Smooth muscle cell (in vitro differentiated cells): ENCODE measurements around the gene CADPS. TPM values are rescaled to one million over a fixed set of nuclear protein-coding genes. Genes with fewer than 3 reads are reported as not detected.
A peak's percentile ranks its signal among the peaks of the same experiment; 100 is the strongest.

ENCODE experiments used
- DNase-seq: peaks from one replicate; lab custom pipeline; 2025; ENCODE audit not compliant: unreplicated experiment; lab: John Stamatoyannopoulos, UW
- H2AFZ ChIP-seq: fragments of 200-600 bp; sonication (generic); 2 replicates; pipeline ENCODE4 v1.6.0; 2016; ENCODE audit warnings: antibody characterized with exemption, low read depth, mild to moderate bottlenecking
- H3F3A ChIP-seq: fragments of 200-600 bp; sonication (generic); 2 replicates; pipeline ENCODE4 v1.6.0; 2017; ENCODE audit warnings: antibody characterized with exemption, low read depth
- H3K27ac ChIP-seq: fragments of 200-600 bp; sonication (generic); 2 replicates; pipeline ENCODE4 v1.5.1; 2016; ENCODE audit warnings: low read depth, mild to moderate bottlenecking
- H3K27me3 ChIP-seq: fragments of 200-600 bp; sonication (generic); 2 replicates; pipeline ENCODE4 v1.6.1; 2016; ENCODE audit warnings: low read depth, mild to moderate bottlenecking
- H3K36me3 ChIP-seq: fragments of 200-600 bp; sonication (generic); 2 replicates; pipeline ENCODE4 v1.5.1; 2016; ENCODE audit warnings: low read depth
- H3K4me1 ChIP-seq: fragments of 200-600 bp; sonication (generic); 2 replicates; pipeline ENCODE4 v1.5.1; 2016; ENCODE audit warnings: low read depth
- H3K4me2 ChIP-seq: fragments of 200-600 bp; sonication (generic); 2 replicates; pipeline ENCODE4 v1.6.0; 2016; ENCODE audit warnings: mild to moderate bottlenecking
- H3K4me3 ChIP-seq: fragments of 200-600 bp; sonication (generic); 2 replicates; pipeline ENCODE4 v1.5.1; 2016; ENCODE audit warnings: mild to moderate bottlenecking
- H3K79me2 ChIP-seq: fragments of 200-600 bp; sonication (generic); 2 replicates; pipeline ENCODE4 v1.6.0; 2016; ENCODE audit warnings: low read depth, mild to moderate bottlenecking
- H3K9ac ChIP-seq: fragments of 200-600 bp; sonication (generic); 2 replicates; pipeline ENCODE4 v1.6.0; 2016; ENCODE audit warnings: low read depth
- H3K9me3 ChIP-seq: fragments of 200-600 bp; sonication (generic); replicated peaks from 2 replicates; pipeline ENCODE4 v1.5.1; 2016; ENCODE audit warnings: low read depth
- H4K20me1 ChIP-seq: fragments of 200-600 bp; sonication (generic); 2 replicates; pipeline ENCODE4 v1.6.0; 2016; ENCODE audit warnings: low read depth
- CTCF ChIP-seq: fragments of 200-600 bp; sonication (generic); IDR thresholded peaks from 2 replicates; pipeline ENCODE4 v1.5.1; 2017; ENCODE audit warnings: borderline replicate concordance, mild to moderate bottlenecking, antibody characterized with exemption; ENCODE audit not compliant: insufficient read depth, poor library complexity, severe bottlenecking
- WGBS: methylation state at CpG from one replicate; pipeline ENCODE4 v1.1.7; 2016; ENCODE audit warnings: low lambda C conversion rate; 5-methylcytosine and 5-hydroxymethylcytosine counted together
- polyA plus RNA-seq: library from polyadenylated mRNA; unstranded; fragments of >200 nt; fragmentation: Nextera tagmentation; extraction: Ambion mirVana; gene quantifications from 2 replicates; pipeline ENCODE4 v1.2.1, GENCODE V29; 2016
- total RNA-seq: library from RNA; depleted of rRNA; stranded (reverse); fragments of >200 nt; gene quantifications from 2 replicates; pipeline ENCODE4 v1.2.3, GENCODE V29; 2014

Gene CADPS
- total and polyA plus RNA-seq, 2 experiments from 2014 or later: 4.4 to 38.4 TPM

- 88% methylated on average over 3 of the region's 3 CpGs for WGBS
- H2AFZ ChIP-seq: peak overlapping the region; percentile 26
- H3K4me2 ChIP-seq: peak overlapping the region; percentile 42
- H3K27me3 ChIP-seq: no peaks in the 10 kb centered on the region
- no peaks in the 10 kb centered on the region for H3K36me3 ChIP-seq
- H3K9ac ChIP-seq: peak overlapping the region; percentile 39
- no peak for DNase-seq
- H3K79me2 ChIP-seq: no peaks in the 10 kb centered on the region
- no peaks in the 10 kb centered on the region for H3K9me3 ChIP-seq
- TF ChIP-seq CTCF: no peak
- H4K20me1 ChIP-seq: no peaks in the 10 kb centered on the region
- H3K4me1 ChIP-seq: peaks cover 29% of the 10 kb centered on the region
- H3K4me3 ChIP-seq: no peak overlapping the region
- peak overlapping the region; percentile 93 for H3K27ac ChIP-seq
- H3F3A ChIP-seq: no peaks in the 10 kb centered on the region
These were observed 272.2 kb downstream of the CADPS start for GRCh38 chr3:62602987-62603386.

GRCh38 chr3:62602129-62602770 lies 273.0 kb downstream of the CADPS start:
- Histone ChIP-seq H3K27me3 (no peaks in the 10 kb centered on the region), H3K4me2 (no peak overlapping the region), H3K4me1 (peaks cover 23% of the 10 kb centered on the region), H4K20me1 (no peaks in the 10 kb centered on the region), H3K27ac (peak overlapping the region; percentile 93), H3K9me3 (no peaks in the 10 kb centered on the region), H2AFZ (peak overlapping the region; percentile 26), H3K79me2 (no peaks in the 10 kb centered on the region), H3K9ac (peak overlapping the region; percentile 39), H3K4me3 (no peak overlapping the region), H3F3A (no peaks in the 10 kb centered on the region), H3K36me3 (no peaks in the 10 kb centered on the region)
- TF ChIP-seq CTCF: no peak
- DNase-seq: no peak
- 85% methylated on average over 10 of the region's 10 CpGs for WGBS

GRCh38 chr3:62601238-62602070 lies 273.8 kb downstream of the CADPS start:
- Histone ChIP-seq H3K4me1 (peaks cover 23% of the 10 kb centered on the region), H3K9me3 (no peaks in the 10 kb centered on the region), H3K4me2 (no peak overlapping the region), H4K20me1 (no peaks in the 10 kb centered on the region), H3K79me2 (no peaks in the 10 kb centered on the region), H3K9ac (no peak overlapping the region), H3F3A (no peaks in the 10 kb centered on the region), H3K36me3 (no peaks in the 10 kb centered on the region), H3K27me3 (no peaks in the 10 kb centered on the region), H2AFZ (no peak overlapping the region), H3K27ac (peak overlapping the region; percentile 93), H3K4me3 (no peak overlapping the region)
- no peak for TF ChIP-seq CTCF
- 73% methylated on average over 7 of the region's 7 CpGs for WGBS
- no peak for DNase-seq
